Activated B cell treated with CpG ODN at 0.5 μM for 24 hours (primary cell): ENCODE measurements around the gene GANC. TPM values are rescaled to one million over a fixed set of nuclear protein-coding genes. Genes with fewer than 3 reads are reported as not detected.

Experiments
- ATAC-seq: fragments of 200-7000 bp; cut with Tn5 transposase; one replicate; pipeline ENCODE4 v1.10.0; 2021; ENCODE audit warnings: low read depth, mild to moderate bottlenecking, moderate library complexity
- CTCF ChIA-PET: fragments of 350-600 bp; sonication (Branson Sonifier 250); formaldehyde crosslinking; loops from one replicate; lab custom pipeline; 2021; ENCODE audit warnings: antibody characterized with exemption; lab: Charles Lee
- POLR2A ChIA-PET: fragments of 350-600 bp; sonication (Branson Sonifier 250); formaldehyde crosslinking; loops from one replicate; lab custom pipeline; 2021; ENCODE audit warnings: antibody characterized with exemption; lab: Charles Lee
- DNase-seq: peaks from one replicate; pipeline ENCODE4 v3.0.0; 2022
- H3K27ac Mint-ChIP-seq: one replicate; pipeline ENCODE4 v1.8.0; 2020; ENCODE audit warnings: mixed read lengths
- H3K27me3 Mint-ChIP-seq: one replicate; pipeline ENCODE4 v1.8.0; 2021; ENCODE audit warnings: mixed read lengths
- H3K36me3 Mint-ChIP-seq: one replicate; pipeline ENCODE4 v1.8.0; 2021; ENCODE audit warnings: low read depth, mixed read lengths
- H3K4me1 Mint-ChIP-seq: one replicate; pipeline ENCODE4 v1.8.0; 2021; ENCODE audit warnings: mixed read lengths
- H3K4me3 Mint-ChIP-seq: one replicate; pipeline ENCODE4 v1.8.0; 2020; ENCODE audit warnings: mild to moderate bottlenecking, mixed read lengths
- H3K9me3 Mint-ChIP-seq: one replicate; pipeline ENCODE4 v1.8.0; 2020; ENCODE audit warnings: mixed read lengths
- intact Hi-C: fragments of 100-400 bp; cut with micrococcal nuclease; formaldehyde crosslinking; loops from one replicate; pipeline ENCODE4 v1.15.1; 2024
- total RNA-seq: library from RNA; stranded (reverse); gene quantifications from 2 replicates; pipeline ENCODE4 v1.2.3, GENCODE V29; 2022
- TF ChIP-seq, protein P1 (sequence below): fragments of 200-600 bp; IDR thresholded peaks from one replicate; pipeline ENCODE4 v1.8.0; 2022; ENCODE audit warnings: antibody characterized with exemption, mild to moderate bottlenecking

The GANC gene
- total RNA-seq, 1 donor from 2014 or later = 72.2 TPM

DNA sequence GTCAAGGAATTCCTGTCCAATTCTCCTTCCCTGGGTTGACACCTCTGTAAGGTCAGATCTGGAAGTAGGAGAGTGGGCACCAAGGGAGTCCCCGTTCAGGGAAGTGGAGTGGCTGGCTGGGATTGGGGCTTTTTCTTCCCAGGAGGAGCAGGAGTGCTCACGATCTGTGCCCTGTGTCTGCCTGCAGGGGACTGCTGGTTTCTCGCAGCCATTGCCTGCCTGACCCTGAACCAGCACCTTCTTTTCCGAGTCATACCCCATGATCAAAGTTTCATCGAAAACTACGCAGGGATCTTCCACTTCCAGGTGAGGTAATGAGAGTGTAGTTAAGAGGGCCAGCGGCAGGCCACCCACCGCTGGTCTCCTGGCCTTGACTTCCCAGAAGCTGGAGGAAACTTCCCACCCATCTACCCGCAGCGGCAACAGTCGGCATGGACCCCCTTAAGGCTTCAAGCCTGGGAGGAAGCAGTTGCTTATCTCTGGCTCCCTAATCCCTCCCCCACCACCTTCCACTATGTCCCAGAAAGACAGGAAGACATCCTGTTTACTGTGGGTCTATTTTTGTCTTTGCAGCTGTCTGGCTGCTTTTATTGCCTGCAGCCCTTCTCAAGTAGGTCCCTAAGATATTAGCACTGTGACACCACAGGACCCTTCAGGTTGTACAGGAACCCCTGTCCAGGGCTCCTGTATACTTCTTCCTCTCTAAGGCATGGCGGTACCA is 113.1 kb downstream of the GANC start:
- Mint-ChIP-seq H3K36me3 (peaks cover 58% of the 10 kb centered on the region), H3K4me3 (no peak overlapping the region), H3K4me1 (no peaks in the 10 kb centered on the region), H3K27me3 (no peaks in the 10 kb centered on the region), H3K27ac (no peak overlapping the region), H3K9me3 (no peaks in the 10 kb centered on the region)
- CTCF ChIA-PET = no interaction called here
- TF ChIP-seq, protein P1, sequence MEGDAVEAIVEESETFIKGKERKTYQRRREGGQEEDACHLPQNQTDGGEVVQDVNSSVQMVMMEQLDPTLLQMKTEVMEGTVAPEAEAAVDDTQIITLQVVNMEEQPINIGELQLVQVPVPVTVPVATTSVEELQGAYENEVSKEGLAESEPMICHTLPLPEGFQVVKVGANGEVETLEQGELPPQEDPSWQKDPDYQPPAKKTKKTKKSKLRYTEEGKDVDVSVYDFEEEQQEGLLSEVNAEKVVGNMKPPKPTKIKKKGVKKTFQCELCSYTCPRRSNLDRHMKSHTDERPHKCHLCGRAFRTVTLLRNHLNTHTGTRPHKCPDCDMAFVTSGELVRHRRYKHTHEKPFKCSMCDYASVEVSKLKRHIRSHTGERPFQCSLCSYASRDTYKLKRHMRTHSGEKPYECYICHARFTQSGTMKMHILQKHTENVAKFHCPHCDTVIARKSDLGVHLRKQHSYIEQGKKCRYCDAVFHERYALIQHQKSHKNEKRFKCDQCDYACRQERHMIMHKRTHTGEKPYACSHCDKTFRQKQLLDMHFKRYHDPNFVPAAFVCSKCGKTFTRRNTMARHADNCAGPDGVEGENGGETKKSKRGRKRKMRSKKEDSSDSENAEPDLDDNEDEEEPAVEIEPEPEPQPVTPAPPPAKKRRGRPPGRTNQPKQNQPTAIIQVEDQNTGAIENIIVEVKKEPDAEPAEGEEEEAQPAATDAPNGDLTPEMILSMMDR = no peak
- DNase-seq (no peak), ATAC-seq (no peak)
- POLR2A ChIA-PET = no interaction called here
- intact Hi-C loops = no loop called here

DNA sequence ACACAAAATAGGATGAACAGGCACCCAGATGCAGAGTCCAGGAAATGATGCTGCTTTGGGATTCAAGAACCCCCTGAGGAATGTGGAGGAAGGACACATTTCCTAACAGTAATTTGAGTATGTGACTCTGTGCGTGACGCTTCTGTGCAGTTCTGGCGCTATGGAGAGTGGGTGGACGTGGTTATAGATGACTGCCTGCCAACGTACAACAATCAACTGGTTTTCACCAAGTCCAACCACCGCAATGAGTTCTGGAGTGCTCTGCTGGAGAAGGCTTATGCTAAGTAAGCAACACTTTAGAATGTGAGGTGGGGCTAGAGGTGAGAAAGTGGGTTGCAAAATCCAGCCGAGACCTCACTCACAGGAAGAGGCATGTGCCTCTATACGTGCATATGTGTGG is 114.6 kb downstream of the GANC start:
- Mint-ChIP-seq H3K4me3 (no peak overlapping the region), H3K27ac (no peak overlapping the region)

DNA sequence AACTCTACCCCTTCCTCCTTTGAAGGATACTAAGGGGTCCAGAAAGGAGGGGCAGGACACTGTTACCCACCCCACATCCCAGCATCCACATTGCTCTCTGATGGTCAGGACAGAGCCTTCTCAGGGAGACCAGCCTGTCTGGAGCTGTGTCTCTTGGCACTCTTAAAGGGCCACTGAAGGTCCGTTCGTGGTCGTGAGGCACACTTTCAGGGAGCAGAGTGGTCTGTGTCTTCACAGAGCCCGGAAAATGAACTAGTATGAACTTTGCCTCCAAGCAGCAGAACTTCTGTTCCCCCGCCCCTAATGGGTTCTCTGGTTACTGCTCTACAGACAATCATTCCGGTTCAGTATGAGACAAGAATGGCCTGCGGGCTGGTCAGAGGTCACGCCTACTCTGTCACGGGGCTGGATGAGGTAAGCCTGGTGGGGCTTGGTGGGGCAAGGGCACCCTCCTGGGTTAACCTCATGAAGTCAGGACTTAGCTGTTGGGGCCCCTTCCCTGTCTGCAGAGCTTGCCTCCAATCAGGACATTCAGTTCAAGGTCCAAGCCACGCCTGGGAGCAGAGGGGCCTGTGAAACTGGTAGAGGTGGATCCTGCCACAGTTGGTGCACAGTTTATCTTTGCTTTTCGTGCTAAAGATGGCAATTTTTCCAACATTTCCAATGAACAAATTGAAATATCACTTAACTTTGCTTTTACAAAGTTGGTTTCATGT is 119.5 kb downstream of the GANC start:
- intact Hi-C loops = no loop called here
- TF ChIP-seq, protein P1 = no peak
- no peak overlapping the region for H3K27ac Mint-ChIP-seq
- H3K27me3 Mint-ChIP-seq = no peaks in the 10 kb centered on the region
- H3K4me3 Mint-ChIP-seq = no peak overlapping the region
- H3K4me1 Mint-ChIP-seq = no peaks in the 10 kb centered on the region
- ChIA-PET CTCF (no interaction called here), POLR2A (no interaction called here)
- ATAC-seq = no peak
- peaks cover 38% of the 10 kb centered on the region for H3K36me3 Mint-ChIP-seq
- H3K9me3 Mint-ChIP-seq = no peaks in the 10 kb centered on the region
- DNase-seq = no peak

More for the DNA sequence above, 114.6 kb downstream of the GANC start:
- TF ChIP-seq, protein P1 = no peak
- Mint-ChIP-seq H3K36me3 (peaks cover 58% of the 10 kb centered on the region), H3K27me3 (no peaks in the 10 kb centered on the region), H3K4me1 (no peaks in the 10 kb centered on the region), H3K9me3 (no peaks in the 10 kb centered on the region)
- intact Hi-C loops = no loop called here
- no peak for DNase-seq
- ChIA-PET CTCF (no interaction called here), POLR2A (no interaction called here)
- no peak for ATAC-seq

DNA sequence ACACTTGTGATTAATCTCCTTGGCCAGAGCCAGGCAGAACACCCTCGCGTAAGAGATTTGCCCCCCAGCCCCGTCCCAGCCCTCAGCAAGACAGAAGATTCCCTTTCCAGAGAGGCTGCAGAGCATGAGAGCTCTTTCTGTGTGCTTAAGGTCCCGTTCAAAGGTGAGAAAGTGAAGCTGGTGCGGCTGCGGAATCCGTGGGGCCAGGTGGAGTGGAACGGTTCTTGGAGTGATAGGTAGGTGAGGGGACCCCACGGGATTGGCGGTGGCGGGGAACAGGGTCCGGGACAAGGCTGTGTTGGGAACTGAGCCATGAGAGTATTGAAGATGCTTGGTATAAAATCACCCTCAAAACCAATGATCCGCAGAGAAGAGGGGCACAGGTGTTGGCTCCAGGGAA is 121.1 kb downstream of the GANC start:
- Mint-ChIP-seq H3K36me3 (peaks cover 27% of the 10 kb centered on the region), H3K9me3 (no peaks in the 10 kb centered on the region), H3K4me1 (no peaks in the 10 kb centered on the region), H3K27ac (no peak overlapping the region), H3K27me3 (no peaks in the 10 kb centered on the region), H3K4me3 (no peak overlapping the region)
- intact Hi-C loops = no loop called here
- ChIA-PET POLR2A (no interaction called here), CTCF (no interaction called here)
- ATAC-seq (no peak), DNase-seq (no peak)
- TF ChIP-seq, protein P1 = no peak

DNA sequence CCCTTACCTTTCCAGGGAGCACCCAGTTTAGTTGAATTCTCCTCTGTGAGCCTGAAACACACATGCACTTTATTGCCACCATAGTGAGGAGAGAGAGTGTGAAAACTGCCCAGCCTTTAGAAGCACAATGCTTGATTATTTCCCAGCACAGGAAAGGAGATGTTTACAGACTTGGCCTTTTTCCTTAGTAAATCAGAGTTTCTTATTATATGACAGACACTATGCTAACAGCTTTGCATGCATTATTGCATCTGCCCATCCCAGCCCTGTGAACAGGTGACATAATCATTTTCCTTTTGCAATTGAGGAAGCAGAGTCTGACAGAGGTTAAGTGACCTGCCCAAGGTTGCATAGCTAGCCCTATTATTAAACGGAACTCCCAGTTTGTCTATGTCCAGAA is 122.8 kb downstream of the GANC start:
- Mint-ChIP-seq H3K36me3 (peaks cover 33% of the 10 kb centered on the region), H3K4me3 (no peak overlapping the region), H3K4me1 (no peaks in the 10 kb centered on the region), H3K27ac (no peak overlapping the region), H3K27me3 (no peaks in the 10 kb centered on the region), H3K9me3 (no peaks in the 10 kb centered on the region)
- POLR2A ChIA-PET = interaction anchor here (0.5 kb wide), 1 partner anchor 495 kb away, joined by 4 read pairs; no protein-coding TSS in a partner anchor
- ATAC-seq (no peak), DNase-seq (no peak)
- CTCF ChIA-PET = no interaction called here
- intact Hi-C loops = no loop called here
- TF ChIP-seq, protein P1 = no peak
